NCI-H2081 (cell line): ENCODE data around the gene TFPT.

ENCODE experiments used
- DNase-seq, 2 experiments: peaks; one replicate each; lab custom pipeline; 2025; lab: John Stamatoyannopoulos, UW

The TFPT gene

GRCh38 chr19:54074851-54075250 lies 40.6 kb downstream of the TFPT start:
- no peak for DNase-seq

GRCh38 chr19:54073829-54074228 lies 41.6 kb downstream of the TFPT start:
- no peak for DNase-seq

- no peak for DNase-seq
Measured at GRCh38 chr19:54069470-54069869, 46.0 kb downstream of the TFPT start.

- no peak for DNase-seq
Measured at GRCh38 chr19:54063350-54064116, 51.9 kb downstream of the TFPT start, which contains the start of gene VSTM1. TSS of gene VSTM1 (minus strand) at chr19:54063897. CDS start at chr19:54063777, 120 bp downstream.

- DNase-seq, result no peak
Measured at GRCh38 chr19:54062643-54063042, 52.8 kb downstream of the TFPT start.
